Left forelimb (tissue), 1 donor: ENCODE results near the gene TCP11.
"Not testable (repeated sequence)": the region's sequence is repeated elsewhere in the genome, so short reads cannot be mapped to it uniquely, and the experiment has no call there.

Experiments used
- DNase-seq: peaks from one replicate; pipeline ENCODE4 v3.0.0-alpha.2; 2018; ENCODE audit warnings: low spot score

Gene TCP11

GRCh38 chr6:35146453-35146852, 5.3 kb upstream of the TCP11 start:
- no peak for DNase-seq

- no peak for DNase-seq
Measured at GRCh38 chr6:35145757-35146156, 4.6 kb upstream of the TCP11 start.

GRCh38 chr6:35142588-35143569, 1.7 kb upstream of the TCP11 start:
- DNase-seq = no peak

GRCh38 chr6:35140639-35141006, 516 bp downstream of the TCP11 start:
- DNase-seq = peak; percentile 63

- peak; percentile 66 for DNase-seq
Measured at GRCh38 chr6:35139924-35140638, 1.1 kb downstream of the TCP11 start.

GRCh38 chr6:35139470-35139869, 1.7 kb downstream of the TCP11 start:
- no peak for DNase-seq

GRCh38 chr6:35138191-35138590, 2.9 kb downstream of the TCP11 start:
- DNase-seq = not testable (repeated sequence)

- no peak for DNase-seq
Measured at GRCh38 chr6:35136185-35136584, 5.0 kb downstream of the TCP11 start.

GRCh38 chr6:35128496-35128895, 12.6 kb downstream of the TCP11 start:
- no peak for DNase-seq

GRCh38 chr6:35128042-35128441, 13.1 kb downstream of the TCP11 start:
- DNase-seq = no peak

GRCh38 chr6:35124356-35124755, 16.8 kb downstream of the TCP11 start:
- DNase-seq = no peak

- DNase-seq = no peak
Measured at GRCh38 chr6:35120746-35121145, 20.4 kb downstream of the TCP11 start.

GRCh38 chr6:35108309-35108885, 32.7 kb downstream of the TCP11 start:
- no peak for DNase-seq

GRCh38 chr6:35107761-35108160, 33.4 kb downstream of the TCP11 start:
- not testable (repeated sequence) for DNase-seq

GRCh38 chr6:35107208-35107607, 33.9 kb downstream of the TCP11 start:
- DNase-seq = not testable (repeated sequence)

- not testable (repeated sequence) for DNase-seq
Measured at GRCh38 chr6:35106061-35106460, 35.1 kb downstream of the TCP11 start.

GRCh38 chr6:35105078-35105477, 36.1 kb downstream of the TCP11 start:
- DNase-seq = no peak

GRCh38 chr6:35099116-35099515, 42.0 kb downstream of the TCP11 start:
- DNase-seq = no peak

GRCh38 chr6:35096129-35096862, 44.8 kb downstream of the TCP11 start:
- no peak for DNase-seq

GRCh38 chr6:35094183-35094582, 47.0 kb downstream of the TCP11 start:
- no peak for DNase-seq

GRCh38 chr6:35093783-35094182, 47.4 kb downstream of the TCP11 start:
- no peak for DNase-seq

GRCh38 chr6:35093118-35093445, 48.1 kb downstream of the TCP11 start:
- DNase-seq = no peak
